ENCODE measurements around the gene ZNF639. TPM values are rescaled to one million over a fixed set of nuclear protein-coding genes. Genes with fewer than 3 reads are reported as not detected.
"Not testable (repeated sequence)": the region's sequence is repeated elsewhere in the genome, so short reads cannot be mapped to it uniquely, and the experiment has no call there.

The ZNF639 gene
- total RNA-seq, 4 donors from 2014 or later, result 28.7 to 43.7 (median 39.7) TPM

- Histone ChIP-seq H3K36me3 (no peaks in the 10 kb centered on the region), H3K27ac (no peak overlapping the region), H3K4me1 (no peaks in the 10 kb centered on the region), H3K4me3 (no peak overlapping the region), H3K9me3 (no peaks in the 10 kb centered on the region), H3K27me3 (no peaks in the 10 kb centered on the region)
- DNase-seq (no peak), ATAC-seq (no peak)
- no peak for TF ChIP-seq CTCF (IDR thresholded peaks at IDR 0.05 in 4 of 5, conservative IDR thresholded peaks at IDR 0.05 in 1 of 5)
- no peak for TF ChIP-seq POLR2A (IDR thresholded peaks at IDR 0.05)
- intact Hi-C loops (cut with DNase I; ENCODE audit: low total_unique reads) (no loop called here), in situ Hi-C loops (cut with MboI; ENCODE audit: low sequenced_read_pairs in 4 of 4) (loop anchor here in 1 of 4 donors (10.0 kb wide), 1 partner anchor 185 kb away; no protein-coding TSS in a partner anchor)
Observed at GRCh38 chr3:179299999-179300613, 22.7 kb upstream of the ZNF639 start.

GRCh38 chr3:179301645-179302044, 21.2 kb upstream of the ZNF639 start:
- Histone ChIP-seq H3K36me3 (no peaks in the 10 kb centered on the region), H3K27ac (no peak overlapping the region), H3K27me3 (no peaks in the 10 kb centered on the region), H3K9me3 (no peaks in the 10 kb centered on the region), H3K4me1 (no peaks in the 10 kb centered on the region), H3K4me3 (no peak overlapping the region)
- ATAC-seq, result no peak
- intact Hi-C loops (cut with DNase I; ENCODE audit: low total_unique reads) (no loop called here), in situ Hi-C loops (cut with MboI; ENCODE audit: low sequenced_read_pairs in 4 of 4) (loop anchor here in 1 of 4 donors (10.0 kb wide), 1 partner anchor 187 kb away; no protein-coding TSS in a partner anchor)
- DNase-seq, result no peak
- TF ChIP-seq POLR2A (IDR thresholded peaks at IDR 0.05), result no peak
- TF ChIP-seq CTCF (IDR thresholded peaks at IDR 0.05 in 4 of 5, conservative IDR thresholded peaks at IDR 0.05 in 1 of 5), result no peak

GRCh38 chr3:179302111-179302510, 20.7 kb upstream of the ZNF639 start:
- in situ Hi-C loops (cut with MboI; ENCODE audit: low sequenced_read_pairs in 4 of 4), result loop anchor here in 1 of 4 donors (10.0 kb wide), 1 partner anchor 187 kb away; no protein-coding TSS in a partner anchor
- Histone ChIP-seq H3K27me3 (no peaks in the 10 kb centered on the region), H3K9me3 (no peaks in the 10 kb centered on the region), H3K27ac (no peak overlapping the region), H3K36me3 (no peaks in the 10 kb centered on the region), H3K4me1 (no peaks in the 10 kb centered on the region), H3K4me3 (no peak overlapping the region)
- intact Hi-C loops (cut with DNase I; ENCODE audit: low total_unique reads), result no loop called here
- ATAC-seq (no peak), DNase-seq (no peak)
- TF ChIP-seq POLR2A (IDR thresholded peaks at IDR 0.05), result no peak
- TF ChIP-seq CTCF (IDR thresholded peaks at IDR 0.05 in 4 of 5, conservative IDR thresholded peaks at IDR 0.05 in 1 of 5), result no peak

- Histone ChIP-seq H3K27ac (no peak overlapping the region), H3K27me3 (no peaks in the 10 kb centered on the region), H3K36me3 (no peaks in the 10 kb centered on the region), H3K4me3 (no peak overlapping the region), H3K4me1 (no peaks in the 10 kb centered on the region), H3K9me3 (no peaks in the 10 kb centered on the region)
- in situ Hi-C loops (cut with MboI; ENCODE audit: low sequenced_read_pairs in 4 of 4), result loop anchor here in 1 of 4 donors (10.0 kb wide), 1 partner anchor 190 kb away; no protein-coding TSS in a partner anchor
- intact Hi-C loops (cut with DNase I; ENCODE audit: low total_unique reads), result no loop called here
- DNase-seq, result no peak
- no peak for ATAC-seq
- TF ChIP-seq POLR2A (IDR thresholded peaks at IDR 0.05), result no peak
- TF ChIP-seq CTCF (IDR thresholded peaks at IDR 0.05 in 4 of 5, conservative IDR thresholded peaks at IDR 0.05 in 1 of 5), result no peak
Observed at GRCh38 chr3:179304605-179305004, 18.2 kb upstream of the ZNF639 start.

GRCh38 chr3:179307362-179307761, 15.5 kb upstream of the ZNF639 start:
- H3K4me1 ChIP-seq; H3K36me3 ChIP-seq; ATAC-seq; H3K27me3 ChIP-seq; DNase-seq; H3K4me3 ChIP-seq; intact Hi-C loops (cut with DNase I; ENCODE audit: low total_unique reads); H3K27ac ChIP-seq; H3K9me3 ChIP-seq: not testable (repeated sequence)
- in situ Hi-C loops (cut with MboI; ENCODE audit: low sequenced_read_pairs in 4 of 4), result loop anchor here in 1 of 4 donors (10.0 kb wide), 1 partner anchor 193 kb away; no protein-coding TSS in a partner anchor

Measured in gastrocnemius medialis (tissue), 4 donors.